Endothelial cell of umbilical vein (primary cell): Measurements from ENCODE around the gene SPAG17. TPM values are rescaled to one million over a fixed set of nuclear protein-coding genes. Genes with fewer than 3 reads are reported as not detected.

Source experiments
- BruUV-seq: library from RNA; stranded (reverse); fragments of 400-500 nt; replicated peaks from 2 replicates; lab custom pipeline; 2021; lab: Mats Ljungman, UMichigan
- CTCF ChIA-PET: fragments of 300-600, 350-600 bp; sonication (Branson Sonifier 250); formaldehyde crosslinking; loops from one replicate; lab custom pipeline; 2021; ENCODE audit warnings: antibody characterized with exemption, inconsistent platforms; lab: Charles Lee
- POLR2A ChIA-PET: fragments of 300-600, 350-600 bp; sonication (Branson Sonifier 250); formaldehyde crosslinking; loops from one replicate; lab custom pipeline; 2021; ENCODE audit warnings: antibody characterized with exemption, inconsistent platforms; lab: Charles Lee
- DNase-seq: peaks from one replicate; pipeline ENCODE4 v3.0.0-alpha.2; 2011; ENCODE audit warnings: low read depth, low spot score
- FAIRE-seq: peaks from 2 replicates; lab custom pipeline; 2011; peaks lifted over from hg19 to GRCh38; lab: Jason Lieb, UNC
- H2AFZ ChIP-seq: 2 replicates; pipeline ENCODE4 v1.6.0; 2012; ENCODE audit warnings: low read depth, low read length, control low read depth, inconsistent platforms
- H3K27ac ChIP-seq: 2 replicates; pipeline ENCODE4 v1.5.1; 2011; ENCODE audit warnings: low read depth, mild to moderate bottlenecking, control low read depth, low read length, moderate library complexity; ENCODE audit not compliant: insufficient read depth
- H3K27me3 ChIP-seq, 2 experiments: 2 replicates each; pipeline versions ENCODE4 v1.6.0 to v1.6.1; 2011; ENCODE audit warnings: low read length in 2 of 2, mixed read lengths in 1 of 2; ENCODE audit not compliant: control insufficient read depth in 2 of 2, insufficient read depth in 2 of 2
- H3K36me3 ChIP-seq, 2 experiments: 2 replicates in 1 of 2; 3 replicates in 1 of 2; pipeline ENCODE4 v1.5.1; 2011; ENCODE audit warnings: low read length in 2 of 2, mild to moderate bottlenecking in 1 of 2, moderate library complexity in 1 of 2; ENCODE audit not compliant: control insufficient read depth in 2 of 2, insufficient read depth in 2 of 2; ENCODE audit errors: extremely low read depth in 1 of 2
- H3K4me1 ChIP-seq: 3 replicates; pipeline ENCODE4 v1.5.1; 2011; ENCODE audit warnings: mild to moderate bottlenecking, low read length; ENCODE audit not compliant: control insufficient read depth, insufficient read depth; ENCODE audit errors: extremely low read depth
- H3K4me2 ChIP-seq: 2 replicates; pipeline ENCODE4 v1.6.1; 2011; ENCODE audit warnings: low read length, control low read depth, mixed read lengths; ENCODE audit not compliant: insufficient read depth
- H3K4me3 ChIP-seq, 3 experiments: fragments of 200-600 bp in 1 of 3; sonication (generic), shearing (Covaris generic) in 1 of 3; replicated peaks in 1 of 3; 2 replicates each; pipeline ENCODE4 v1.5.1; 2011 to 2016; ENCODE audit warnings: control low read depth in 3 of 3, low read length in 3 of 3, mild to moderate bottlenecking in 2 of 3, inconsistent platforms in 1 of 3, low read depth in 1 of 3, moderate library complexity in 1 of 3; ENCODE audit not compliant: insufficient read depth in 1 of 3
- H3K79me2 ChIP-seq: 2 replicates; pipeline ENCODE4 v1.6.0; 2012; ENCODE audit warnings: low read length, inconsistent platforms; ENCODE audit not compliant: control insufficient read depth, insufficient read depth
- H3K9ac ChIP-seq: replicated peaks from 2 replicates; pipeline ENCODE3; 2011; ENCODE audit warnings: low read length, control low read depth; ENCODE audit not compliant: insufficient read depth; ENCODE audit errors: extremely low read depth
- H3K9me1 ChIP-seq: replicated peaks from 3 replicates; pipeline ENCODE4 v1.6.0; 2011; ENCODE audit warnings: mild to moderate bottlenecking, low read length; ENCODE audit not compliant: control insufficient read depth, insufficient read depth; ENCODE audit errors: extremely low read depth
- H3K9me3 ChIP-seq: replicated peaks from 2 replicates; pipeline ENCODE4 v1.5.1; 2012; ENCODE audit warnings: low read length, inconsistent platforms; ENCODE audit not compliant: control insufficient read depth, insufficient read depth
- H4K20me1 ChIP-seq: replicated peaks from 2 replicates; pipeline ENCODE3; 2011; ENCODE audit warnings: mild to moderate bottlenecking, low read length; ENCODE audit not compliant: control insufficient read depth, insufficient read depth; ENCODE audit errors: extremely low read depth
- EZH2 ChIP-seq: IDR thresholded peaks from 2 replicates; pipeline ENCODE4 v1.6.1; 2012; ENCODE audit warnings: borderline replicate concordance, low read depth, mild to moderate bottlenecking, moderate library complexity, low read length, inconsistent platforms; ENCODE audit not compliant: severe bottlenecking
- FOS ChIP-seq: IDR thresholded peaks from 2 replicates; pipeline ENCODE4 v1.6.1; 2011; ENCODE audit warnings: mild to moderate bottlenecking, low read length, moderate library complexity, borderline replicate concordance; ENCODE audit not compliant: insufficient read depth
- GATA2 ChIP-seq: IDR thresholded peaks from 2 replicates; pipeline ENCODE4 v1.7.0; 2011; ENCODE audit warnings: low read depth, mild to moderate bottlenecking, moderate library complexity, mixed read lengths, low read length; ENCODE audit not compliant: insufficient read length, insufficient read depth
- JUN ChIP-seq: IDR thresholded peaks from 2 replicates; pipeline ENCODE4 v1.6.1; 2011; ENCODE audit warnings: borderline replicate concordance, low read depth; ENCODE audit not compliant: insufficient read length, insufficient read depth
- MYC ChIP-seq: IDR thresholded peaks from one replicate; pipeline ENCODE4 v1.6.1; 2011; ENCODE audit warnings: mild to moderate bottlenecking, low read depth, low read length
- POLR2A ChIP-seq: IDR thresholded peaks from 2 replicates; pipeline ENCODE4 v1.6.1; 2012; ENCODE audit warnings: low read depth, mild to moderate bottlenecking, control low read depth, low read length
- POLR2AphosphoS5 ChIP-seq: IDR thresholded peaks from 2 replicates; pipeline ENCODE4 v1.6.1; 2012; ENCODE audit warnings: low read depth, mild to moderate bottlenecking, control low read depth, low read length, moderate library complexity; ENCODE audit not compliant: insufficient read depth
- dilution Hi-C: fragments of 300-500 bp; cut with MboI; formaldehyde crosslinking; loops from one replicate; pipeline ENCODE4 v1.15.0; 2019; ENCODE audit warnings: low sequenced_read_pairs; ENCODE audit not compliant: extremely low pct_ligation_motif_present
- intact Hi-C: fragments of 100-400 bp; cut with micrococcal nuclease; formaldehyde crosslinking; loops from one replicate; pipeline ENCODE4 v1.10.0; 2022
- polyA plus RNA-seq, 4 experiments: library from polyadenylated mRNA; depleted of rRNA in 3 of 4; stranded (reverse) in 3 of 4; unstranded in 1 of 4; fragments of >200 nt; gene quantifications; 2 replicates each; pipeline versions ENCODE4 v1.2.1 to v1.2.3, GENCODE V29; 2011 to 2012; ENCODE audit warnings: missing spikeins in 1 of 4
- total RNA-seq: library from RNA; stranded (reverse); gene quantifications from 2 replicates; pipeline ENCODE4 v1.2.3, GENCODE V29; 2021
- TF ChIP-seq, protein P1 (sequence below): IDR thresholded peaks from 2 replicates; pipeline ENCODE4 v1.6.1; 2011; ENCODE audit not compliant: insufficient read depth, insufficient read length
- TF ChIP-seq, protein P2 (sequence below), 2 donors: IDR thresholded peaks; 1 replicate in 1 of 2; 2 replicates in 1 of 2; pipeline ENCODE4 v1.5.1; 2011; ENCODE audit warnings: low read length in 2 of 2, mild to moderate bottlenecking in 2 of 2, moderate library complexity in 2 of 2, control low read depth in 1 of 2, inconsistent platforms in 1 of 2, low read depth in 1 of 2; ENCODE audit not compliant: insufficient read depth in 1 of 2; ENCODE audit errors: extremely low read depth in 1 of 2

The SPAG17 gene
- total and polyA plus RNA-seq, 2 donors (not counting 3 experiments of a cell fraction or from before 2014, with no cell fraction given), result not detected

DNA sequence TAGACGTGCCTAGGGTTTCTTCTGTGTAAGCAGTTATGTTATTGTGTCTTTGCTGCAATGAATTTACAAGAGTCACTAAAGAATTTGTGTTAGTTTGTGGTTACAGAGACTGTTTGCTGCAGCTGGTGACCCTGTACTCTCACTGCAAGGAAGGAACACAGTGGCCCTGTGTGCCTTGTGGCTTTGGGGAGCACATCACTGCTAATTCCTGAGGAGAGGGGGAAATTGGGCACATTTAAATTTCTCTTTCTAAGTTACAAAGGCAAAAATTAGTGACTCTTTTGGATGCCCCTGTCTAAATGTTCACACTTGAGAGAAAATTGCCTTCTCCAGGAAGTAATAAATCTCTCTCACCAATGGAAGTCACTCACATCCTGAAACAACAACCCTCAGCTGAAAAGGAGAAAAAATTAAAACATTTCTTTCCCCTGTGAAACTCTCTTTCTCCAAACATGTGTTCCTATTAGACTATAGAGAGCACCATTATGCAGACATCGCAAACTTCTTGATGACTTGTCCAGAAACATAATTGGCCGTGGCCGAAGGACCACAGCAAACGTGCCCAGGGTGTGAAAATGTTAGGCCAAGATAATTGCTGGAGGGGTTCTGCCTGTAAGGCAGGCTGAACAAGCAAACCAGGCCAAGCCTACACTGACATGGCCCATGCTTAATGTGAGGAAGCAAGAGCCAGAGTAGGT, 32.3 kb upstream of the SPAG17 start:
- Histone ChIP-seq H3K36me3 (no peaks in the 10 kb centered on the region), H3K27ac (no peak overlapping the region), H3K9ac (no peak overlapping the region), H3K9me3 (no peaks in the 10 kb centered on the region), H3K27me3 (no peaks in the 10 kb centered on the region), H3K9me1 (no peaks in the 10 kb centered on the region), H2AFZ (no peak overlapping the region), H3K79me2 (no peaks in the 10 kb centered on the region), H4K20me1 (no peaks in the 10 kb centered on the region), H3K4me2 (no peak overlapping the region), H3K4me3 (no peak overlapping the region), H3K4me1 (no peaks in the 10 kb centered on the region)
- ChIA-PET POLR2A (no interaction called here), CTCF (no interaction called here)
- dilution Hi-C loops, result no loop called here
- DNase-seq (no peak), FAIRE-seq (no peak)
- no peak for TF ChIP-seq FOS
- TF ChIP-seq JUN, result no peak
- TF ChIP-seq EZH2, result no peak
- TF ChIP-seq POLR2AphosphoS5, result no peak
- TF ChIP-seq, protein P1, sequence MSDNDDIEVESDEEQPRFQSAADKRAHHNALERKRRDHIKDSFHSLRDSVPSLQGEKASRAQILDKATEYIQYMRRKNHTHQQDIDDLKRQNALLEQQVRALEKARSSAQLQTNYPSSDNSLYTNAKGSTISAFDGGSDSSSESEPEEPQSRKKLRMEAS, result no peak
- TF ChIP-seq GATA2, result no peak
- TF ChIP-seq, protein P2, sequence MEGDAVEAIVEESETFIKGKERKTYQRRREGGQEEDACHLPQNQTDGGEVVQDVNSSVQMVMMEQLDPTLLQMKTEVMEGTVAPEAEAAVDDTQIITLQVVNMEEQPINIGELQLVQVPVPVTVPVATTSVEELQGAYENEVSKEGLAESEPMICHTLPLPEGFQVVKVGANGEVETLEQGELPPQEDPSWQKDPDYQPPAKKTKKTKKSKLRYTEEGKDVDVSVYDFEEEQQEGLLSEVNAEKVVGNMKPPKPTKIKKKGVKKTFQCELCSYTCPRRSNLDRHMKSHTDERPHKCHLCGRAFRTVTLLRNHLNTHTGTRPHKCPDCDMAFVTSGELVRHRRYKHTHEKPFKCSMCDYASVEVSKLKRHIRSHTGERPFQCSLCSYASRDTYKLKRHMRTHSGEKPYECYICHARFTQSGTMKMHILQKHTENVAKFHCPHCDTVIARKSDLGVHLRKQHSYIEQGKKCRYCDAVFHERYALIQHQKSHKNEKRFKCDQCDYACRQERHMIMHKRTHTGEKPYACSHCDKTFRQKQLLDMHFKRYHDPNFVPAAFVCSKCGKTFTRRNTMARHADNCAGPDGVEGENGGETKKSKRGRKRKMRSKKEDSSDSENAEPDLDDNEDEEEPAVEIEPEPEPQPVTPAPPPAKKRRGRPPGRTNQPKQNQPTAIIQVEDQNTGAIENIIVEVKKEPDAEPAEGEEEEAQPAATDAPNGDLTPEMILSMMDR (IDR thresholded peaks at IDR 0.05; ENCODE audit: extremely low read depth in 1 of 2, insufficient read depth in 1 of 2, low read depth in 1 of 2, low read length in 2 of 2), result no peak
- TF ChIP-seq POLR2A, result no peak
- TF ChIP-seq MYC, result no peak
- no TSS peak for BruUV-seq
- intact Hi-C loops, result no loop called here
